UCSD-AML1 (cell line): ENCODE results near the gene CRTAC1.
A peak's percentile ranks its signal among the peaks of the same experiment; 100 is the strongest.

Experiments used
- DNase-seq: peaks from one replicate; lab custom pipeline; 2025; ENCODE audit not compliant: unreplicated experiment; lab: John Stamatoyannopoulos, UW

CRTAC1 gene

DNA sequence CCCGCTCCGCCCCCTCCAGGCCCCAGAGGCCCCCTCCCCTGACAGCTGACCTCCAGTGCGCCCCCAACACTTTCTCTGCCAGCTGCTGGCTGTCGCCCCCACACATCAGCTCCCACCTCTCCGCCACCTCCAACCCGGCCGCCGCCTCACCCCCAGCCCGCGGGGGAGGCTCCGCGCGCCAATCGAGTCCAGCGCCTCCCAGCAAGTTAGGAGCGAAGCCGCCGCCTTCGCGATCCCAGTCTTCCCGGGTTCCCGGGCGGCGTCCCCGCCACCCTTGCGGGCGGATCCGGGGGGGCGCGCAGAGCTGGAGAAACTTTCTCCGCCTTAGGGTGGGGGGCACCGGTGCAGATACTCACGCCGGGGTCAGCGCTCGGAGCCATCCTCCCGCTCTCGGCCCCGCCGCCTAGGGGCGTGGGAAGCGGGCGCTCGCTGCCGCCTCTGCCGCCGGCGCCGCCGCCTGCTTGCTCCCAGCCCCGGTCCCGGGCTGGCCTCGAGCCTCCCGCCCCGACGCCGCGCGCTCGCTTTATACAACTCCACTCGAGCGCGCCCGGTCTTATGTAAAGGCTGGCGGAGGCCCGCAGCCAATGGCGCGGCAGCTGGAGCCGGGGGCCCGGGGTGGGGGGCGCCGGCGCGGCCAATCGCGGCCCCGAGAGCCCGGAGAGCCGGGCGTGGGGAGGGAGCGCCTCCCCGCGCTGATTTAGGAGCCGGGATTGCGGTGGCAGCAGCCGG is at the start of gene CRTAC1:
Gene CRTAC1, minus strand, starts transcription at position 529 of the 729 bp plus-strand sequence. Its CDS starts 149 bp downstream, at position 380.
- DNase-seq, result no peak

GRCh38 chr10:98078774-98079173 is 48.4 kb upstream of the CRTAC1 start:
- no peak for DNase-seq

DNA sequence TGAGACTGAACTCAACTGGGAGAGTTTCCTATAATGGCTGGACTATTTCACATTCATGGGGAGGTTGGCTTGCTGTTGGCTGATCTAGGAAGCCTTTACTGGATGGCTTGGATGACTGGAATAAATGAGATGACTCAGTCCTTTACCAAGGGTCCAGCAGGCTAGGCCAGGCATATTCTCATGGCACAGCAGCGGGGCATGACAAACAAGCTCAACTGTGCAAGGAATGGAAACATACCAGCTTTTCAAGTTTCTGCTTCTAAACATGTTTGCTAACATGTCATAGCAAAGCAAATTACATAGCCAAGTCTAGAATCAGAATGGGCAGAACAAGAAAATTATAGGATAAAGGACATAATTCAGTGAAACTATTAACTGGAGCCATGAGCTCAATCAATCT is 46.8 kb upstream of the CRTAC1 start:
- no peak for DNase-seq

DNA sequence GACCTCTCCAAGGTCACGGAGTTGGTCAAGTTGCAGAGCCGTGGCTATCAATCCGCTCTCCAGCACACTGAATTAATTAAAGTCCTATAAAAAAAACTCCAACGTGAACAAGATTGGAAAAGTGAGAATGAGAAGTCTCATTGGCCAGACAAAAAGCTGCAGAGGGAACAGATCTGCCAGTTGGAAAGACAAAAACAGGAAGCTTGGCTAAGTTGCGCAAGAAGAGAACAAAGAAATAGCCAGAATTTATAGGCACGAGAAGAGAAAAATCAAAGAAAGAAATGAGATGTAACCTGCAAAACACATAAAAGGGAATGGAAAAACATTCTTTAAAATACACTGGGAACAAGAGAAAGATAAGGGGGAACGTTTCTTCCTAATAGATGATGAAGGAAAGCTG is 45.7 kb upstream of the CRTAC1 start:
- DNase-seq, result no peak

- no peak for DNase-seq
Measured at GRCh38 chr10:98074315-98074911, 44.0 kb upstream of the CRTAC1 start.

DNA sequence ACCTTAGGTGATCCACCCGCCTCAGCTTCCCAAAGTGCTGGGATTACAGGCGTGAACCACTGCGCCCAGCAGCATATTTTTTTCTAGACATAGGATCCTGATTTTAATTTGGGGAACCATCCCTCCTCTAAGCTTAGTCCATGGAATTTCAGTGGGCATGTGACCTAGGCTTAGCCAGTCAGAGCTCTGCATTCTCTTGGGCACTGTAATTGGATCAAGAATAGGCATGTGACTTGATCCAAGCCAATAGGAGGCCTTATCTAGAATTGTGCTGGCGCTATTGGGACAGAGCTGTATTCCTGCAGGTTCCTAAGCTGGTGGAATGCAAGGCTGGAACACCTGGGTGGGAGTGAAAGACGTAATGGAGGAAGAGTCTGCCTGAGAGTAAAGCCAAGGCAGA is 36.7 kb upstream of the CRTAC1 start:
- no peak for DNase-seq

DNA sequence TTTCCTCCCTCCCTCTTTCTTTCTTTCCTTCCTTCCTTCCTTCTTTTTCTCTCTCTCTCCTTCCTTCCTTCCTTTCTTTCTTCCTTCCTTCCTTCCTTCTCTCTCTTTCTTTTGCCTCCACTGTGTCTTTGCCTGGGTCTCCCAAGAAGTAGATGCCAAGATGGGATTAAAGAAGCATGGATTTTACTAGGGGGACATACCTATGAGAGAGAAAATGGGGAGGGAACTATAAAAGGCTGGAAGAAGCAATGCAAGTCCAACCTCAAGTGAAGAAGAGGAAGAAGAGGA is 33.3 kb upstream of the CRTAC1 start:
- DNase-seq, result no peak

GRCh38 chr10:98062424-98062823 is 32.0 kb upstream of the CRTAC1 start:
- no peak for DNase-seq

- DNase-seq, result no peak
Measured at GRCh38 chr10:98060079-98060478, 29.7 kb upstream of the CRTAC1 start.

DNA sequence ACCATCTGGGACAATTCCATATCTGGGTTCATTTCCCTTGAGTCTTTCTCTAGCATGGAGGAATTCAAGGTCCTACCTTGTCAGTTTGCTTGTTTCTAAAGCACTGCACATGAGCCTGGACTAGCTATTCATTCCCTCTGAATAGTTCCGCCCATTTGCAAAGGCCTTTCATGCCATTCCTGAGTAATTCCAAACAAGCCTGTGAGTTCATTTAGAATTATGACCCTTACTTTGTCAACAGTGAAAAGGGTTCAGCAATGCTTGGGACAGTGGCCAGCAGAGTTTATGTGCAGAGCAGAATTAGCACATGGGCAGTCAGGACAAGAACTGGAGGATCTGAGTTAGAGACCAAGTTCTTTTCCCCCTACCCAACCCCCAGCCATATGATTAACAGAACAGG is 27.9 kb upstream of the CRTAC1 start:
- DNase-seq, result no peak

- peak; percentile 25 for DNase-seq
Measured at GRCh38 chr10:98055841-98056516, 25.6 kb upstream of the CRTAC1 start.

DNA sequence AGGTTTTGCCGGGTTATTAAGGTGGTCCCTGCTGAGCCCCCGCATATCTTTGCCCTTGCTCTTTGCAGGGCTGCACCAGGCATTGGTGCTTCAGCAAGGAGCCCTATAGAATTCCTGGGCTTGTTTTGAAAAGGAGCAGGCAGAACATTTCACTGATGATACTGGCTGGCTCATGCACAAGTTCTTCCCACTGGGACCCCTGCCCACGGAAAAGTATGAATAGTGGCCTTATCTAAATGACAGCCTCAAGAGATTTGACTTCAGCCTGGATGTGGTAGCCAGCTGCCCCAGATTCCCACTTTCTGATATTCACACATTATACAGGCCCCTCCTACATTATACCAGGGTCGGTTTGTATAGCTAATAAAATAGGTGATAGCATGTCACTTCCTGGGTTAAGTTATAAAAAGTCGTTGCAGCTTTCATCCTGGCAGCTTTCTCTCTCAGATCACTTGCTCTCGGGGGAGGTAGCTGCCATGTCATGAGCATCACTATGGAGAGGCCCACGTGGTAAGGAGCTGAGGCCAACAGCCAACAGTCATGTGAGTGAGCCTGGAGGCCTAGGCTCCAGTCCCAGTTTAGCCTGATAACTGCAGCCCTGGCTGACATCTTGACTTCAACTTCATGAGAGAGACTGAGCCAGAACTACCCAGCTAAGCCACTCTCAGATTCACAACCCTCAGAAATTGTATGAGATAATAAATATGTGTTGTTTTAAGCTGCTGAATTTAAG is 16.8 kb upstream of the CRTAC1 start:
- no peak for DNase-seq

GRCh38 chr10:98045785-98046389 is 15.5 kb upstream of the CRTAC1 start:
- peak; percentile 26 for DNase-seq

GRCh38 chr10:98041352-98042043 is 11.1 kb upstream of the CRTAC1 start:
- DNase-seq, result peak; percentile 44

DNA sequence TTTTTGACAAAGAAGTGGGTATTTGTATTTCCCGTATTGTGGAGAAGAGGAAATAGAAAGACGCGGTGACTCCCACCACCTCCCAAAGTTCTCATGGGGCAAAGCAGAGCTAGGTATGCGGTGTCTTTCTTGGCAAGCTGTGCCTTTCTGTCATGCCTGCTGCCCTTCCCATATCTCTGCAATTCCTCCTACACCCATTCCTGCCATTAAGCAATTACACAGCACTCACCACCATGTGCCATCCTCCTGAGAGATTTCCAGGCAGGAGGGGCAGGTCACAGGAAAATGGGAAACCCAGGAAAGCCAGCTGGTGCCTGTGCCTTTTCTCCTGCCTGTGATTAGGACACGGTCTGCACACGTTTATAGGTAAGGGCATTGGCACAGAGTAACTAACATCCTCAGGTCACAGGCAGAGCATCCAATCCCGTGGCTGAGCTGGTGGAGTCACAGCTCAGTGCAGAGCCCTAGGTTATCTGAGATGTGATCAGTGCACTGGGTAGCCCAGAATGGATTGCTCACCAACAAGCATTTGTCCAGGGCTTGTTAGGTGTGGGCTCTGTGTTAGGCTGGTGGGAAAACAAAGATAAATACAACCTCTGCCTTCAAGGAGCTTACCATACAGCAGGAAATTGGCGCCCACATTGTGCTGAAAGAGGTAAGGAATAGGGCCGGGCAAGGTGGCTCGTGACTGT is 9.4 kb upstream of the CRTAC1 start:
- no peak for DNase-seq

- no peak for DNase-seq
Measured at GRCh38 chr10:98038288-98038687, 7.9 kb upstream of the CRTAC1 start.

DNA sequence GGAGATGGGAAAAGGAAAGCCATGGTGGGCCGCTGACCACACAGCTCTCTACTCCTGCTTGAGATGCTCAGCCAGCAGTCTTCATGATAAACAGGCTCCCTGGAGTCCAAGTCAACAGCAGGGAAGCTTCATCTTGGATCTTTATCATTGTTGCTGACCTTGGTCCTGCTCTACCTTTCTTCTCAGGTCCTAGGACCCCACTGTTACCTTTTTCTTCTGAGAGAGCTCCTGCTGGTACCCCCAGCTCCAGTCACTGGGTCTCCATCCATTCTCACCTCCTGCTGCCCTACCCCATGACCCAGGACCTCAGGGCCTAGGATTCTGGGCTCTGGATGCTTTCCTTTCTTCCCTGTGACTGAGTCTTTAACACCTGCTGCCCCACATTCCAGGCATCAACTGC is 5.2 kb upstream of the CRTAC1 start:
- DNase-seq, result no peak

GRCh38 chr10:98033515-98033914 is 3.1 kb upstream of the CRTAC1 start:
- DNase-seq, result no peak

DNA sequence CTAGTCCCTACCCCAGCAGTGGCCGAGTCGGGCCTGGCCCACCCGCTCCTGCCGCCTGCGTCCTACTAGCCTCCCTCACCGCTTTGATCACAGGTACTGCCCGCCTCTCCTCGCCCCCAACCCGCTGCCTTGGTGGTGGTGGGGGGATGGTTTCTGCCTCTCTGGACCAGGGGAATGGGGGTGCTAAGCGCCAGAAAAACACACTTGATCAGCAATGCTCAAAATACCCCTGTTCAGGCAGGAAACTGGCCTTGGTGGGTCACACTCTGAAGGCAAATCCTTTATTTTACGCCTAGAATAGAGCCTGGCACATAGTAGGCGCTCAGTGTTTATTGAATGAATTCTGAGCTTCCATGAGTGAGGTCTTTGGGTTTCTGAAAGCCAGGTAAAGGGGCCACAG is 1.0 kb upstream of the CRTAC1 start:
- DNase-seq, result no peak

GRCh38 chr10:98030991-98031431 is 590 bp upstream of the CRTAC1 start:
- no peak for DNase-seq
